ENCODE results near the gene TMEM117. TPM values are rescaled to one million over a fixed set of nuclear protein-coding genes. Genes with fewer than 3 reads are reported as not detected.

Gene TMEM117
- total RNA-seq, 2 donors from 2014 or later: 0.79 to 1.4 TPM

DNA sequence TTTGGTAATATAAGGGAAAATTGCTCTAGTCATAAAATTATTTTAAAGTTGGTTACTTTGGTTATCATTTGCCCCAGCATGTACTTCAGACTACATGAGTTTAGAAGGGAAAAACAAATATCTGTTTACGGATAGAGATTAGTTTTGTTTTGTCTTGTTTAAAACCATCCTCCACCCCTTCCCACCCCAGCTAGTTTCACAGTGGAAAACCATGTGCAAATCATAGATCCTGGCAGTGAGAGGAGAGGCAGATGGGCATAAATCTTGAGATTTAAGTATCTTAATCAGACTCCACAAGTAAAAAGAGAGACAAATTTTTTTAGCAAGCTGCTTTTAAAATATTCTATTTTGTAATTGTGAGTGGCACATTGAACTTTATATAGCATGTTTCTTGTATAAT lies 424.7 kb downstream of the TMEM117 start:
- TF ChIP-seq, protein P1, sequence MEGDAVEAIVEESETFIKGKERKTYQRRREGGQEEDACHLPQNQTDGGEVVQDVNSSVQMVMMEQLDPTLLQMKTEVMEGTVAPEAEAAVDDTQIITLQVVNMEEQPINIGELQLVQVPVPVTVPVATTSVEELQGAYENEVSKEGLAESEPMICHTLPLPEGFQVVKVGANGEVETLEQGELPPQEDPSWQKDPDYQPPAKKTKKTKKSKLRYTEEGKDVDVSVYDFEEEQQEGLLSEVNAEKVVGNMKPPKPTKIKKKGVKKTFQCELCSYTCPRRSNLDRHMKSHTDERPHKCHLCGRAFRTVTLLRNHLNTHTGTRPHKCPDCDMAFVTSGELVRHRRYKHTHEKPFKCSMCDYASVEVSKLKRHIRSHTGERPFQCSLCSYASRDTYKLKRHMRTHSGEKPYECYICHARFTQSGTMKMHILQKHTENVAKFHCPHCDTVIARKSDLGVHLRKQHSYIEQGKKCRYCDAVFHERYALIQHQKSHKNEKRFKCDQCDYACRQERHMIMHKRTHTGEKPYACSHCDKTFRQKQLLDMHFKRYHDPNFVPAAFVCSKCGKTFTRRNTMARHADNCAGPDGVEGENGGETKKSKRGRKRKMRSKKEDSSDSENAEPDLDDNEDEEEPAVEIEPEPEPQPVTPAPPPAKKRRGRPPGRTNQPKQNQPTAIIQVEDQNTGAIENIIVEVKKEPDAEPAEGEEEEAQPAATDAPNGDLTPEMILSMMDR (conservative IDR thresholded peaks at IDR 0.05): no peak
- no peaks in the 10 kb centered on the region for H3K27me3 ChIP-seq (ENCODE audit: control insufficient read depth, insufficient read depth, low read length, poor library complexity, severe bottlenecking)
- Mint-ChIP-seq H3K27ac (no peak overlapping the region), H3K4me3 (no peak overlapping the region), H3K36me3 (ENCODE audit: low read depth) (no peaks in the 10 kb centered on the region), H3K27me3 (ENCODE audit: insufficient read depth) (no peaks in the 10 kb centered on the region), H3K4me1 (no peaks in the 10 kb centered on the region), H3K9me3 (no peaks in the 10 kb centered on the region)
- H3K9ac ChIP-seq (ENCODE audit: extremely low read depth, low read length, poor library complexity, severe bottlenecking): no peak overlapping the region
- no peaks in the 10 kb centered on the region for H3K9me3 ChIP-seq (ENCODE audit: control insufficient read depth, low read length)
- WGBS, 2 experiments (ENCODE audit: insufficient coverage in 1 of 2, insufficient read length in 1 of 2): no CpG with 5 or more reads among the region's 1 CpG
- H3K4me1 ChIP-seq (ENCODE audit: control insufficient read depth, insufficient read depth, low read length): no peaks in the 10 kb centered on the region
- H3K4me3 ChIP-seq (ENCODE audit: low read length): no peak overlapping the region
- no peaks in the 10 kb centered on the region for H3K36me3 ChIP-seq (ENCODE audit: control insufficient read depth, insufficient read depth, low read length)
- DNase-seq: no peak
- no peak overlapping the region for H3K27ac ChIP-seq (ENCODE audit: low read depth, low read length)

- no peaks in the 10 kb centered on the region for H3K4me1 ChIP-seq (ENCODE audit: control insufficient read depth, insufficient read depth, low read length)
- no peak for DNase-seq
- H3K27ac ChIP-seq (ENCODE audit: low read depth, low read length): no peak overlapping the region
- H3K4me3 ChIP-seq (ENCODE audit: low read length): no peak overlapping the region
- TF ChIP-seq, protein P1 (conservative IDR thresholded peaks at IDR 0.05): no peak
- no peaks in the 10 kb centered on the region for H3K27me3 ChIP-seq (ENCODE audit: control insufficient read depth, insufficient read depth, low read length, poor library complexity, severe bottlenecking)
- H3K9me3 ChIP-seq (ENCODE audit: control insufficient read depth, low read length): no peaks in the 10 kb centered on the region
- 96% methylated on average over 2 to 3 of the region's 3 CpGs for WGBS, 2 experiments (ENCODE audit: insufficient coverage in 1 of 2, insufficient read length in 1 of 2)
- Mint-ChIP-seq H3K4me3 (no peak overlapping the region), H3K9me3 (no peaks in the 10 kb centered on the region), H3K27me3 (ENCODE audit: insufficient read depth) (no peaks in the 10 kb centered on the region), H3K27ac (no peak overlapping the region), H3K36me3 (ENCODE audit: low read depth) (no peaks in the 10 kb centered on the region), H3K4me1 (no peaks in the 10 kb centered on the region)
- H3K9ac ChIP-seq (ENCODE audit: extremely low read depth, low read length, poor library complexity, severe bottlenecking): no peak overlapping the region
- H3K36me3 ChIP-seq (ENCODE audit: control insufficient read depth, insufficient read depth, low read length): no peaks in the 10 kb centered on the region
These were observed 449.6 kb downstream of the TMEM117 start for GRCh38 chr12:44285321-44285960.

- TF ChIP-seq, protein P1 (conservative IDR thresholded peaks at IDR 0.05): no peak
- no peaks in the 10 kb centered on the region for H3K36me3 ChIP-seq (ENCODE audit: control insufficient read depth, insufficient read depth, low read length)
- Mint-ChIP-seq H3K4me1 (no peaks in the 10 kb centered on the region), H3K36me3 (ENCODE audit: low read depth) (no peaks in the 10 kb centered on the region), H3K4me3 (no peak overlapping the region), H3K27ac (no peak overlapping the region), H3K27me3 (ENCODE audit: insufficient read depth) (no peaks in the 10 kb centered on the region), H3K9me3 (no peaks in the 10 kb centered on the region)
- 89% methylated on average over 1 of the region's 2 CpGs; no CpG with 5 or more reads in 1 of the 2 experiments for WGBS, 2 experiments (ENCODE audit: insufficient coverage in 1 of 2, insufficient read length in 1 of 2)
- H3K27me3 ChIP-seq (ENCODE audit: control insufficient read depth, insufficient read depth, low read length, poor library complexity, severe bottlenecking): no peaks in the 10 kb centered on the region
- H3K9me3 ChIP-seq (ENCODE audit: control insufficient read depth, low read length): no peaks in the 10 kb centered on the region
- no peak overlapping the region for H3K27ac ChIP-seq (ENCODE audit: low read depth, low read length)
- H3K4me3 ChIP-seq (ENCODE audit: low read length): no peak overlapping the region
- no peaks in the 10 kb centered on the region for H3K4me1 ChIP-seq (ENCODE audit: control insufficient read depth, insufficient read depth, low read length)
- no peak for DNase-seq
- no peak overlapping the region for H3K9ac ChIP-seq (ENCODE audit: extremely low read depth, low read length, poor library complexity, severe bottlenecking)
These were observed 450.5 kb downstream of the TMEM117 start for GRCh38 chr12:44286336-44286735.

Measured in endodermal cell (in vitro differentiated cells).